ENCODE results near the gene NSUN7.
A peak's percentile ranks its signal among the peaks of the same experiment; 100 is the strongest.
"Not testable (repeated sequence)": the region's sequence is repeated elsewhere in the genome, so short reads cannot be mapped to it uniquely, and the experiment has no call there.

NSUN7 gene, protein sequence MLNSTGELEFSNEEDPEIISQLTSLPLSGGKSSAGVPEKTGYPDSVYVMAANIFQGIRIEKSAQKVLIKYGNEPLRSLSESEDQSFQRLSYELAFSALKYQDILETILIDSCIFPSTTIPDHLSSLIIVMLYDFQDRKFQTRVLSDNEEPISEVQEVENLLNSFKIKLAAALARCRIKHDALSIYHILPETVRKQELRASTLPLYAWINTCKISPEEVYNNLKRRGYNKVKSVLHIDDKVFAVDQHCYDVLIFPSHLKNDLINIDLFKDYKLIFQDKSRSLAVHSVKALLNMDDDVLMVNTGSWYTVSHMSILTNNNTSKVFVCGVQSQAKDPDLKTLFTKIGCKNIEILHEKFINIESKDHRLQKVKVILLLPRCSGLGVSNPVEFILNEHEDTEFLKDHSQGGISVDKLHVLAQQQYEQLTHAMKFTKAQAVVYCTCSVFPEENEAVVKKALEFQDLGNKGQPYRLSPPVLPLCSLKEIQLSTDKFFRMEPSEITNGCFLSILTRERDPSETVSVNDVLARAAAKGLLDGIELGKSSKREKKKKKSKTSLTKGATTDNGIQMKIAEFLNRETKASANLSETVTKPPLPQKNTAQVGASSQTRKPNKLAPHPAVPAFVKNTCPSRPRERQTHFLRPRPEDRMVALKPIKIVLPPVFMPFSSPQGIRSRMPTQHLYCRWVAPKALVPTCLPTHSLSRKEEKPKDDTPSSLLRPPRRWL

DNA sequence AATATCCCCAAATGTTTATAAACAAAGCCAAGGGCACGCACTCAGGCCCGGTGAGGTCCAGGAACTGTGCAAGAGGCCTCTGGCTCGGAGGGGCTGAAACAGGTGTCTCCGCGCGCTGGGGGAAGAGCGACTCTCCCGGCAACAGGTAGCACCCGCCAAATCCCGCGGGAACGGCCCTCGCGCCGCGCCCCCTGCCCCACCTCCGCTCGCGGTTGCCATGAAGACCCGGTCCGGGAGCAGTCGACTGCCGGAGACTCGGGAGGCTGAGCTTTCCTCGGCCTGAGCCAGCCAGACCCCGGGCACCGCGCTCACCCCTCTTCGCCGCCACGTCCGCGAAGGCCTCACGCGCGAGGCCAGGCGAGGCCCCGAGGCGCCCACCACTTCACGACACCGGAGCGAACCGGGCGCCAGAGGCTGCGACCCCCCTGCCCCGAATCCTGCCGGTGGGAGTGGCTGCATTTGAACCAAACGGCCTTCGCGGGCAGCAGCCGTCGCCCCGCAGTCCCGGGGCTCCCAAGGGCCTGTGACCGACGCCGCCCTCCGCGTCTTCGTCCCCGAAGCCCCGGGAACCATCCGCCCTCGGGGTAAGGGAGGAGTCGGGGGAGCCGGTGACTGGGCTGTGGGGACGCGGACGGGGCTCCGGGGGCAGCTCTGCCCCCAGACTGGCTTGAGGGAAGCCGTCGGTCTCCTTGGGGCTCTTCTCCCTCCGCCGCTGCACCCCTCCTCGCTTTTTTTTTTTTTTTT is at the start of gene NSUN7:
NSUN7 (plus strand) TSS at position 239 of the 744 bp plus-strand sequence. CDS start 739 bp downstream, outside the sequence.
- peak in 1 of 2 donors; percentile 3 for DNase-seq (ENCODE audit: extremely low read depth in 1 of 2, low read depth in 1 of 2)

DNA sequence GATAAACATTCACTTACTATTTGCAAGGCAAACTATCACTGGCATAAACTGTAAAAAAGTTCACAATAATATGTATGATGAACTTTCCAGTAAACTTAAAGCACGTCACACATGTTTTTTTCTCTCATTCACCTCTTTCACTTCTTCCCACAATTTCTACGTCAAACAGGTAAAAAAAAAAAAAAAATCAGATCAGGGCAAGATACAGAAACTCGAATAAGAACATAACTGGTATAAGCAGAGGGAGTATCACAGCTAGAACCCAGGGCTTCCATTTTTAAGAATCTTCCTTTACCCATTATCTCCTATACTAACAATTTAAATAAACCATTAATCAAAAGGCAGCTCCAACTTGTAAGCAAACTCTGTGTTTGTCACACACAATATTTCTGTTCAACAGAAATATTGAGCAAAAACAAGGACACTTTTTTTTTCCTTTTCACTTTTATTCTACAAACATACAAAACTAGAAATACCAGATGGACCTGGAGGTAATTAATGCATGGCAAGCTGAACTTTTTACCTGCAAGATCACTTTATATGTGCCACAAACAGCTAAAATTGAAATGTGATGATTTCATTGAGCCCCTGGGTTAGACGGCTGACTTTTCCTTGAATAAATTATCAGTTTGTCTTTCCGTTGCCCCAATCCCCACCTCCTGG is 47.5 kb upstream of the NSUN7 start:
- DNase-seq (ENCODE audit: extremely low read depth in 1 of 2, low read depth in 1 of 2) = no peak

DNA sequence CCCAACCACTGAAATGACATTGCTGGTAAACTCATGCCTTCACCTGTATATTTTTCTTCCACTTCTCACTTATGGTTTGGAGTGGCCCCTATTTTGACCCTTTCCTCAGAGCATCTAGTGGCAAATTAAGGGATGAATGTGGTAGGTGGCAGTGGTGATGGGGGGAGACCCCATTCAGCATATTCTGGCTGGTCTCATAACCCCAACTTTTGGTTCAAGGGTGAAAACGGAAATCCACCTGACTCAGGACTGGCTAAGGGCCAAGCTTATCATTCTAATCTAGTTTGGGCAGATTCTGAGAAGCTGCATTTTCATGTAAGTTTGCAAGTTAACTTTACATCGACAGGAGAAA is 47.0 kb upstream of the NSUN7 start:
- no peak for DNase-seq (ENCODE audit: extremely low read depth in 1 of 2, low read depth in 1 of 2)

DNA sequence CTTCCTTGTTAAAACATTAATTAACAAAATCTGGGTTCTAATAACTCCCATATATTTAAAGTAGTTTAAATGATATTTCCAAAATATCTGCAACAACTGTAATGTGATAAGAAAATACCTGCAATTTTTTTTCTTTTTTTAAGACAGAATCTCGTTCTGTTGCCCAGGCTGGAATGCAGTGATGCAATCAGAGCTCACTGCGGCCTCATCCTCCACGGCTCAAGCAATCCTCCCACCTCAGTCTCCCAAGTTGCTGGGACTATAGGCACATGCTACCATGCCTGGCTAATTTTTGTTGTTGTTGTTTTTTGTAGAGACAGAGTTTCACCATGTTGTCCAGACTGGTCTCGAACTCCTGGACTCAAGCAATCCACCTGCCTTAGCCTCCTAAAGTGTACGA is 45.7 kb upstream of the NSUN7 start:
- no peak for DNase-seq (ENCODE audit: extremely low read depth in 1 of 2, low read depth in 1 of 2)

DNA sequence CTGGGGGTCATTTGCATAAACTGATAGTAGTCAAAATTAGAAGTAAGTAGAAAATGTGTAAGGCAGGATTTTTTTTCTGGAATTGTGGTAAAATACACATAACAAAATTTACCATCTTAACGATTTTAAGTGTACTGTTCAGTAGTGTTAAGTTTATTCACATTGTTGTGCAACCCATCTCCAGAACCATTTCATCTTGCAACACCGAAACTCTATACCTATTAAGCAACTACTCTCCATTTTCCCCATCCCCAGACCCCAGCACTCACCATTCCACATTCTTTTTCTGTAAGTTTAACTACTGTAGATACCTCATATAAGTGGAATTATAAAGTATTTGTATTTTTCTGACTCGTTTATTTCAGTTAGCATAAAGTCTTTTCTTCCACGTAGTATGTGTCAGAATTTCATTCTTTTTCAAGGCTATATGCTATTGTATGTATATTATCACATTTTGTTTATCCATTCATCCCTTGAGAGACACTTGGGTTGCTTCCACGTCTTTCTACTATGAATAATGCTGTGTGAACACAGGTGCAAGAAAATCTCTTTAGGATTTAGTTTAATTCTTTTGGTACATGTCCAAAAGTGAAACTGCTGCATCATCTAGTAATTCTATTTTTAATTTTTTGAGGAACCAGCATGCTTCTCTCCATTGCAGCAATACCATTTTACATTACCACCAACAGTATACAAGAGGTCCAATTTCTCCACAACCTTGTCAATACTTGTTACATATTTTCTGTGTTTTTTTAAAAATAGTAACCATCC is 39.1 kb upstream of the NSUN7 start:
- no peak for DNase-seq (ENCODE audit: extremely low read depth in 1 of 2, low read depth in 1 of 2)

DNA sequence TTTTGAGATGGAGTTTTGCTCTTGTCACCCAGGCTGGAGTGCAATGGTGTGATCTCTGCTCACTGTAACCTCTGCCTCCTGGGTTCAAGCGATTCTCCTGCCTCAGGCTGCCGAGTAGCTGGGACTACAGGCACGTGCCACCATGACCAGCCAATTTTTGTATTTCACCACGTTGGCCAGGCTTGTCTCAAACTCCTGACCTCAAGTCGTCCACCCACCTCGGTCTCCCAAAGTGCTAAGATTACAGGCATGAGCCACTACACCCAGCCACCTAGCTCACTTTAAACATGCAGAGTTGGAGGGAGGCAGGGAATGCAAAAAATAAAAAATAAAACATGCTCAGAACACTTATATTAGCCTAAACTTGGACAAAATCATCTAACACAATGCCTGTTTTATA is 36.8 kb upstream of the NSUN7 start:
- DNase-seq (ENCODE audit: extremely low read depth in 1 of 2, low read depth in 1 of 2) = not testable (repeated sequence)

DNA sequence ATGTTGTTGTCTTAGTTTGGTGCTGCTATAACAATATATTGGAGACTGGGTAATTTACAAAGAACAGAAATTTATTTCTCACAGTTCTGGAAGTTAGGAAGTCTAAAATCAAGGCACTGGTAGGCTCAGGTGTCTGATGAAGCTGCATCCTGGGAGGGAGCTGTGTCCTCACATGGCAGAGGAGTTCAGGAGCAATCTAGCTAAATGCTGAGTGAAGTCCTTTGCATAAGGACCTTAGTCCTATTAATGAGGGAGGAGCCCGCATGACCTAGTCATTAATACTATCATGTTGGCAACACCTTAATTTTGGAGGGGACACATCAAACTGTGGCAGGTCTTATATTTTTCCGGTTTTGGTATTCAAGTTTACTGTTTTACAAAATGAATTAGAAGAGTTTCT is 36.0 kb upstream of the NSUN7 start:
- no peak for DNase-seq (ENCODE audit: extremely low read depth in 1 of 2, low read depth in 1 of 2)

DNA sequence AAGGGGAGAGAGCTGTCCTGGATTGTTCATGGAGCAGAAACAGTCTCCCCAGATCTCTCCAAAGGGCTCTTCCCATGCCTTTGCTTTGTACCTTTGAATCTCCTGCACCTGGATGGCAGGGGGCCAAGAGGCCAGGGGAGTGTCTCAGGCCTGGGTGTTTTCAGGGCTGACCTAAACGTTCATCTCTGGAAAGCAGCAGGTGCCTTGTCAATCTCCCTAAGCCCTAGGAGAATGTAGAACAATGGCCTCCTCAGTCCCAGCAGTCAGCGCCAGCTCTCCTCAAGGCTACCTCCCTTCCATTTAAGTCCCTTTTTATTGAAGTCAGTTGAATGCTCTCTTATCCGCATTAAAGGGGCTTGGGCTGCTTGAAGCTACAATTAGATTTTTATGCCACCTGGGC is 31.2 kb upstream of the NSUN7 start:
- no peak for DNase-seq (ENCODE audit: extremely low read depth in 1 of 2, low read depth in 1 of 2)

DNA sequence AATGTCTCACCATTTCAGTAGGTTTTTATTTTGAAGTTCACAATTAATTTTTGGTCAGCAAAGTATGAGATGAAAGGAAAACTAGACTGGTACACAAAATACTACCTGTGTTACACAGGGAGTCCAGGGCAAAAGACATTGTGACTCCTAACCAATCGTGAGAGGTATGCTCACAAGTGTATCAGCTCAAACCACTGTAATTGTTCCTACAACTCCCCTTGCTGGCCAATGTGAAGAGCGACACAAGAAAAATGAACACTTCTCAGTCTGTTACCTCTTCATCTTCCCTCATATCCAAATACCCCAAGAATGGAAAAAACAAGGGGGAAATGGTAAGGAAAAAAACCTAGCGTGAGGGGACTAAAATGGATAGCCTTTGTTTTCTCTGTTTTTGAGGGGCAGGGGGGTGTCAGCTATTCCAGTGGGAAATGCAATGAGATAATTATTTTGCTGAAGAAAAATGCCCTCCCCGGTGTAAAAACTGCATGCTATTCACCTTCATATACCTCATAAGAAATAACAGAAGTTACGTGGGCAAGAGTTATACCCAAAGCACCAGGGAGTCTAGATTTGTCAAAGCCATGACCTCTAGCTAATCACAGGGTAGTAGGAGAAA is 30.6 kb upstream of the NSUN7 start:
- no peak for DNase-seq (ENCODE audit: extremely low read depth in 1 of 2, low read depth in 1 of 2)

DNA sequence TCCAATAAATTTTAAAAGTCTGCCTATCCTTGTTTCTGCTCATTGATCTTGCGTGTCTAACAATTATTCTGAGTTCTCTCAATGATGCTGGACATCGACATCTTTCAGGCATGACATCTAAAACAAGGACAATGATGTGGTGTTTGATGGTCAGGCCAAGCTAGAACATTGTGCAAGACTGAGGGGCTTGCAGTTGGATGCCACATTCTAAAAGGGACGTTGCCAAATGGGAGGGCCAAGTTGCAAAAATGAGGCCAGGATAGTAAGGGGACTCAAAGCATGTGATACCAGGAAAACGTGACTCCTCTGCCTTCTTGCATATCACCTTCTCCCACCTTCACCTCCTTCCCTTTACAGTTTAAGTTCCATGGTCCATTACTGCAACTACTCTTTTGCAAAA is 29.4 kb upstream of the NSUN7 start:
- no peak for DNase-seq (ENCODE audit: extremely low read depth in 1 of 2, low read depth in 1 of 2)

DNA sequence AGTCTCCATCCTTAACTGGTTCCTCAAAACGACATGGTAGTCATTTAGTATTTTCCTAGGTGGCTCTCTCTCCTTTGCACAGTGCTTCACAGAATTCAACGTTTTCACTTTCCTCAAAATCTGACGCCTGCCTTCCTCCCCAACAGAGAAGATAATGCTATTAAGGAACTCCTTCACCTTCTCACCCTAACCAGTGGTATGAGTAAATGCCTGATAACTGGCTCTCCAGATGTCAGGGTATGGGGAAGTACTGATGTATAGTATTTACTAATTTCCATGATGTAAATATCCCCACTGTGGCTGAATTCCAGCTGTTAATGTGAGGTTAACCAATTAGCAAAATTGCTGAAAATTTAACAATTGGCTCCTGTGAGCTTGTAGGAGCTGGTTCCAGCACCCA is 28.8 kb upstream of the NSUN7 start:
- no peak for DNase-seq (ENCODE audit: extremely low read depth in 1 of 2, low read depth in 1 of 2)

DNA sequence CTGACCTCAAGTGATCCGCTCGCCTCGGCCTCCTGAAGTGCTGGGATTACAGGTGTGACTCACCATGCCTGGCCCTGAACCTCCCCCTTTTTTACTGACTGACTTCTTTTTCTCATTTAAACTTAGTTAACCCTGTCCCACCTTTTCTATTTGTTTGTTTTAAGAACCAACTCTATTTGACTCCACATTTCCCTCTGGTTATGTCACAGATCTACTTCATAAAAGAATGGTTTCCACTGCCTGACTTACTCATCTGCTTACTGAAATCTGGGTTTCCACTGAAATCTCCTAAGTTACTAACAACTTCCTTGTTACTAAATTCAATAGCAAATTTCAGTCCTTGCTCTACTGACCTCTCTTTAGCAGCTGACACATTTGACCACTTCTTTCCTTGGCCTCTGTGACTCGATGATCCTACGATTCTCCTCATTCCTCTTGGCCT is 28.0 kb upstream of the NSUN7 start:
- no peak for DNase-seq (ENCODE audit: extremely low read depth in 1 of 2, low read depth in 1 of 2)

DNA sequence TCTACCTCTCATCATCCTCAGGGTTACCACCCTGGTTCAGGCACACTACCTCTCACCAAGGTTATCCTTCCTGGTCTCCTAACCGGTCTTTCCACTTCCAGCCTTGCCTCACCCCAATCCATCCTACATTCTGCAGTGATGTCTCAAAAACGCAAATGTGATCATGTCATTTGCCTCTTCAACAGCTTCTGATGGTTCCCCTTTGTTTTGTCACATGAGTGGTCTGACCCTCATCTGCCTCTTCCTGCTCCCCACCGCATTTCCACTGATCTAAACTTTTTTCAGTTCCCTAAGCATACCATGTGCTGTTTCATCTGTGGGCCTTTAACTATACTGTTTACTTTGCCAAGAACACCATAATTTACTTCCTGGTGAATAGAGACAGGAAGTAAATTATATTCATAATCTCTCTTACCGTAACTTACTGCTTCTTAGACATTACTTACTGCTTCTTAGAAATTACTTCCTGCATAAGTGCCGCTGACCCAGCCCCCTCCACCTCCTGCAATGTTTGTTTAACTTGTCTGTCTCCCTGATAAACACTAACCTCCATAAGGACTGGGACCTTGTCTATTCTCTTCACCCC is 27.1 kb upstream of the NSUN7 start:
- DNase-seq (ENCODE audit: extremely low read depth in 1 of 2, low read depth in 1 of 2) = no peak

DNA sequence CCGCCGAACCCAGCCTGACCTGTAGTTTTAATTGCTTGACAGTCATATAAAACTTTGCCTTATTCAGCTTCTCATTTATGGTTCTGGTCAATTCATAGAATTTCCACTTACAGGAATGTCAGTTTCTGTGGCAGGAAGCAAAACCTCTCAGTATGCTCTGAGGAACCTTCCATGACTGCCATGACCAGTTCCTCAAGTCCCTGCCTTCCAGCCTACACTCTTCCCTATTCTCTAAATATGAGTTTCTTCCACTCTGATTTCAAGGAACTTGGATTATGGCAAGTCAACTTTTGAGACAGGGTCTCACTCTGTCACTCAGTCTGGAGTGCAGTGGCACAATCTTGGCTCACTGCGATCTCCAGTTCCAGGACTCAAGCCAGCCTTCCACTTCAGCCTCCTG is 26.0 kb upstream of the NSUN7 start:
- no peak for DNase-seq (ENCODE audit: extremely low read depth in 1 of 2, low read depth in 1 of 2)

DNA sequence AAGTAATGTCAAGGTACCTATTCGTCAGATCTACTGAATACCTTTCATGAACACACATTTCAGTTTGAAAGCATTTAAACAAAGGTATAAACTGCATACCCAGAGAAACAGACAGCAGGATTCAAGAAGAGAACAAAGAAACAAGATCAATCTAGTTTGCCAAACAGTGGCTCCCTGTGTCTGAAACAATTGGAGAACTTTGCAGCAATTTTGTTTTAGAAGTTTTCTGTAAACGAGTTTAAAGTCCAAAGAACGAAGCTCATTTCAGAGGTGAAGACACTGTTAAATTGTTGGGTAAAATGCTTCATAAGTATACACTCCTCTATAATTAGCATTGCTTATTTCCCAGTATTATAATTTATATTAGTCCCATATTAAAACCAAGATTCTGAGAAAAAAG is 21.4 kb upstream of the NSUN7 start:
- DNase-seq (ENCODE audit: extremely low read depth in 1 of 2, low read depth in 1 of 2) = no peak

DNA sequence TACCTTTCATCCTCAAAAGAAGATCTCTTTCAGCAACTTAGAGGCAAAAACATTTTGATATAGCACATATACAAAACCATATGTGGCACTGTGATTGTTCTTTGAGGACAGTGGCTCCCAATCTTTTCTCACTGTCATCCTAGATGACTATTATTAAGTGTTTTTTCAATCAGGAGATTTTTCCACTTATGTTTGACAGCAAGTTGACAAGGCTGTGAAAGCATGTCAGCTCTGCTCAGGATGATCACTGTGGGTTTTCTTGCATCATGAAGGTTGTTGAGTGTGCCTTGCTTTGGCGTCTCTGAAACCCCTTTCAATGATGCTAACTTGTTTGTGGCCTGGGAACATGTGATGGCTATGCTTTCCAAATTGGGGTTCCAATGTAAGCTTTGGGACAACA is 20.2 kb upstream of the NSUN7 start:
- DNase-seq (ENCODE audit: extremely low read depth in 1 of 2, low read depth in 1 of 2) = no peak

DNA sequence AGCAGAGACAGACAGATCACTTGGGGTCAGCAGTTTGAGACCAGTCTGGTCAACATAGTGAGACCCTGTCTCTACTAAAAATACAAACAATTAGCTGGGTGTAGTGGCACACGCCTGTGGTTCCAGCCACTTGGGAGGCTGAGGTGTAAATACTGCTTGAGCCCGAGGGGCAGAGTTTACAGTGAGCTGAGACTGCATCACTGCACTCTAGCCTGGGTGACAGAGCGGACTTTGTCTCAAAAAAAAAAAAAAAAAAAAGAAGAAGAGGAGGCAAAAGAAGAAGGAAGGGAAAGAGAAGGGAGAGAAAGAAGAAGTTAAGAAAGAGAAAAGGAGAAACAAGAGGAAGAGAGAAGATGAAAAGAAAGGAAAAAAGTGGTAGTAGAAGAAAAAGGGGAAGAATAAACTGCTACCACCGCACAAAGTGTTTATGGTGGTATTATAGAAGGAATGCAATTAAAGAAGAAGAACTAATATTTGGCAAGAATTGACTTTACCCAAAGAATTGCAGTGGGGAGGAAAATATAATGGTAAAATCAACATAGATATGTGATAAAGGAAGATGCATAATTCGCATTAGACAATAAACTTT is 19.6 kb upstream of the NSUN7 start:
- DNase-seq (ENCODE audit: extremely low read depth in 1 of 2, low read depth in 1 of 2) = no peak

DNA sequence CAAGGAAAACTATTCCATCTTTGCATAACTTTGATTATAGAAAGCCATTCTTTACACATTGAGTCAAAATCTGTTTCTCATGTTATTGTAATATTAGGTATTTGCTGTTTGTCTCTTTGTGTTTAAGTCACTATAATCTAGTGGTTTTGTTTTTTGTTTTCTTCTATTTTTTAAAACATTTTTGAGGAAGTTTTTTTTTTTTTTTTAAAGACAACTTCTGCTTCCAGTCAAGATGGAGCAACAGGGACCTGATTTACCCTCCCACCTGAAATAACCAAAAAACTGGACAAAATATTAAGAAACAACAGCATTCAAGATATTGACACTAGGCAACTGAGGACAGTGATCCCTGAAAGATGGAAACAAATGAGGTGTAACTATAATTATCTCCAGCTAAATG is 18.4 kb upstream of the NSUN7 start:
- DNase-seq (ENCODE audit: extremely low read depth in 1 of 2, low read depth in 1 of 2) = no peak

DNA sequence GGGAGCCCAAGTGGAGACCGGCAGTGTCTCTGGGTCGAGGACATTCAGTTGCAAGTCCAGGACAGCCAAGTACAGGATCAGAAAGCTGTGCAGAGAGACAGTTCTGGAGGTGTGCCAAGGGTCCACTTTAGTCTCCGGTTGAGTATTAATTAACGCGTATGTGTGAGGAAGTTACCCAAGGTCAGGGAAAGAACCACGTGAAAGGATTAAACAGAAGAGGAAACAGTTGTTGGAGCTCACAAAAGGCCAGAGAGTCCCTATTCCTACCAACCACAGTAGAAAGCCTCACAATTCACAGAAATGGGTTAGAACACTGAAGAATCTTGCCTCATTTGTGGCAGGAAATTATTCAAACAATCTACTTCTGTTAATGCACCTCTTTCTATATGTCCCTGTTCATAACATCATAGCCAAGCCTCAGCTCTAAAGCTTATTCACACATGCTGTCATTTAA is 17.9 kb upstream of the NSUN7 start:
- no peak for DNase-seq (ENCODE audit: extremely low read depth in 1 of 2, low read depth in 1 of 2)
